Activated T-cell treated with anti-CD3 and anti-CD28 coated beads for 24 hours (primary cell): ENCODE measurements around the gene LAMA5.

Experiments used
- DNase-seq: peaks from one replicate; pipeline ENCODE4 v3.0.0-alpha.2; 2020; ENCODE audit warnings: low read depth

The LAMA5 gene

DNA sequence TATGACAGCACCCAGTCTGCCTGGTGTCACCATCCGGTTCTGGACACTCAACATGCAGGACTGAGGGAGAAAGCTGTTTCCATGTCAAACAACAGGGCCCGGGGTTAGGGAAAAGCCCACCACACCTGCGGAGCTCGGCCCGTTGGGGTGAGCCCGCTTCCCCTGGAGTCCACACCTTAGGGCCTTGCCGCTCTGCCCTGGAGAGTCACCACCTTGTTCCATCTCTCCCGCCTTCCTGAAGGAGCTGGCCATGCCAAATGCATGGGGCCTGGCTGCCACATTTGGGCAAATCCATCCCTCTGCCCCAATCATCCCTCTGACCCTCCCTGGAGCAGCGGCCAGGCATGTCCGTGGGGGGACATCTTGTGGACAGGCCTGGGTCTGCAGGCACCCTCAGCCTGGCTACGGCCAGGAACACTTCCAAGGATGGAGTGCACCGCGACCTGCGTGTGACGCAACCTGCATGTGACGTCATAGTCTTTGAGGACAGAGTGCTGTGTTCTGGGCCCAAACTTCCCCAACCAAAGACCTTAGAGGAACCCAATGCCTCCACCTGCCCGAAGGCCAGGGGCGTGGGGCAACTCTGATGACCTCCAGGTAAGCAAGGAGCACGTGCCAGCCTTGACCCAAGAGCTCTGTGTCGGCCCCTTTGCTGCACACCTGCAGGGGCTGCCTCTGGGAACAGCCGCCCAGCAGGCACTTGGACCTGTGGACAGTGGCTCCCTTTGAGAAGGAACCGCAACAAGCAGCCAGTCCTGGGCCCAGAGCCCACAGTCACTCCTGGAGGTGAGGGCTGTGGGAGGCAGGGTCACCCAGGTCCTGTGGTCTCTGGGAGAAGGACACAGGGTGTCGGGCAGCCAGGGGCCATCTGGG is 38.2 kb upstream of the LAMA5 start:
- no peak for DNase-seq

DNA sequence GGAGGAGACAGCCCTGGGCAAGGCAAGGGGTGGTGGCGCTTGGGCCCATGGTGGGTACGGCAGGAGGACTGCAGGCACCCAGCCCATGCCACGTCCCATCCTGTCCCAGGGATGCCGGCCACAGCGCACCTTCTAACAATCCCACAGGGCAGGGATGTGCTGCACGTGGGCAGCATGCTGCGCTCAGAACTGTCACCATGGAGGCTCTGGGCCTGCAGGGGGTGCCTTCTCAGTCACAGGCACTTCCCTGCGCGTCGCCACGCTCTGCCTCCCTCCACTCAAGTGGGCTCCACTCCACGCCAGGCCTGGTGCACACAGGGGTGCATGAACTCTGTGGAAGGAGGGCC is 37.6 kb upstream of the LAMA5 start:
- no peak for DNase-seq

DNA sequence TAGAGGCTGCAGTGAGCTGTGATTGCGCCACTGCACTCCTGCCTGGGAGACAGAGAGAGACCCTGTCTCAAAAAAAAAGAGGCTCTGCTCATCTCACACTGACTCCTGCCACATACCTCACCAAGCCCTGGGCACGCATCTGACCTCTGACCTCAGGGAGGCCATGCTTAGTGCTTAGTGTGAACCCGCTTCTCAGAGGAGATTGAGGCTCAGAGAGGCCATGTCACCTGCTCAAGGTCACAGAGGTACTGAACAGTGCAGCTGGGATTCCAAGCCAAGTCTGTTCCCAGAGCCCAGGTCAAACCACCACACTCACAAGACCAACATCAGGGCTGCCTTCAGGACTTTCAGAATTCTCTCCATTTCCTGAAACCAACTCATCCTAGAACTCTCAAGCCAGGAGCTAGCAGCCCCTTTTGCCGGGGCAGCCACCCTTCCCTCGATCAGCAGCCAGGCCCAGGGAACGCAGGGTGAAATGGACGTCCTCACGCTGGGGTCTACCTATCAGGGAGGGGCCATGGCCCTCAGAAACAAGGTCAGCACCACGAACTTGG is 37.1 kb upstream of the LAMA5 start:
- no peak for DNase-seq

DNA sequence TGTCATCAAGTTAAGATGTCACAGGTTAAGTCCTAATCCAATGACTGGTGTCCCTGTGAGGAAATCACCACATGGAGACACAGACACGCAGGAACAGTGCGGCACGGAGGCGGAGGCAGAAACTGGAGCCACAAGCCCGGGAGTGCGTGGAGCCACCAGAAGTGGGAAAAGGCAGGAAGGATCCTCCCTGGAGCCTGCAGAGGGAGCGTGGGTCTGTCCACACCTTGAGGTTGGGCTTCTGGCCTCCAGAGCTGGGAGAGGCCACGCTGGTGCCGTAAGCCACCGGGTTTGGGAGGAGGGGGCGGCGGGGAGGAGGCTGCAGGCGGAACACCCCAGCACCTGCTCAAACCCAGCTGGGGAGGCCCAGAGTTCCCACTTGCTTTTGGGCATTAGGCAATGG is 36.2 kb upstream of the LAMA5 start:
- DNase-seq = no peak

DNA sequence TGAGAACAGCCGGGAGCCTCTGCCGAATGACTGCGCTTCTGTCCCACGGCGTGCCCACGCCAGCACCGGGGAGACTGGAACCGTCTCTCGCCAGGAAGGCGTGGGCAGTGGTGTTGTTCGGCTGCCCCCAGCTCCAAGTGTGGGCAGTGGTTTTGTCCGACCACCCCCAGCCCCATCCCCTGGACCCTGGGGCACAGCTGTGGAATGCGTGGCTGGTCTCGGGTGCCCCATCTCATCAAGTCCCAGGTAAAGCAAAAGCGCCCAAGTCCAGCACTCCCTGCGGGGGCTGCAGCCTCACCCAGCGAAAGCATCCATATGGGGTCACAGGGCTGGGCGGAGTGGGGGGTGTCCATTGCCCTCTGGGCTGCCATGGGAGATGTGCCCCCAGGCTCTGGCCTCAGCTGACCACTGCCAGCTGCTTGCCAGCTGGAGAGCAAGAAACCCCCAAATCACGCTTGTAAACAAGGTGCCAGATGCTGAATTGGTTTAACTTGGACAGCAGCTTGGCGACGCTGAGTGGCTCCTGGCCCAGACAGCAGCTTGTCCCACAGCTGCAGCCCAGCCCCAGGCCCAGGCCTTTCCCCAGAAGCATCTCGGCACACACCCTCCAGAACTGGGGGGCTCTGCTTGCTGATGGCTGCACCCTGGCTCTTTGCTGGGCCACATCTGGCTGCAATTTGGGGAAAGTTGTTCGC is 35.5 kb upstream of the LAMA5 start:
- no peak for DNase-seq

DNA sequence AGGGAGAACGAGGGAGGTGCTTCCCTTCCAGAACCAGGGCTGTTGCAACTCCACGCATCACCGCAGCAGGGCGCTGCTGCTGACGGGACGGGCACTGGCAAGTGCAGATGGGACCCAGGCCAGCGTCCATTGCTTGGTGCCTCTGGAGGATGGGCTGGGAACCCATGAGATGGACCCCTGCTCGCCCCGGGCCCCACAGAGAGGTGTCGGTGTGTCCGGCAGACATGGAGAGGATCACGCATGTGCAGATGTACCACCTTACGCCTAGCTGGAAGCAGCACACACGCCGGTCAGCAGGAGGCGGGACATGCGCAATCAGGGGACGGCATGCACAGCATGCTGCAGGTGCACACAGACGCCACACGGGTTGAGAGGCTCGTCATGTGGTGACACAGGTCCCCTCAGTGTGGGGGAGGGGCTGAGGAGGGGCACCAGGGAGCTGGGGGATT is 34.2 kb upstream of the LAMA5 start:
- DNase-seq = no peak

DNA sequence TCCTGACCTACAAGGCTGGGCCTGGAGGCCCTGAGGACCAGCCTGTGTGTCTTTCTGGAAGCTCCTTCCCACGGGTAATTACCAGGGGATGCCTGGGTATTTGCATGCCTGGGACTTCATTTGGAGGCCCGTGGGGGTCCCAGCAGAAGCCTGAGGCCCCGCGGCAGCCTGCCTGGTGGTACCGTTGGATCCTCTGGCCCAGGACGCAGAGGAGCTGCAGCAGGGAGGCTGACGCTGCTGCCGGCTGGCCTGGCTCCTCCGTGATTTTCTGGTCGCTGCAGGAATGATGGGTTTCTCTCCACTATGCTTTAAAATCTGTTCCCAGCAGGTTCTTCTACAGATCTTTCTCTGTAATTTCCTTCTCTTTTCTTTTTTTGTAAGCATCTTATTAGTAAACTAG is 33.4 kb upstream of the LAMA5 start:
- DNase-seq = no peak

DNA sequence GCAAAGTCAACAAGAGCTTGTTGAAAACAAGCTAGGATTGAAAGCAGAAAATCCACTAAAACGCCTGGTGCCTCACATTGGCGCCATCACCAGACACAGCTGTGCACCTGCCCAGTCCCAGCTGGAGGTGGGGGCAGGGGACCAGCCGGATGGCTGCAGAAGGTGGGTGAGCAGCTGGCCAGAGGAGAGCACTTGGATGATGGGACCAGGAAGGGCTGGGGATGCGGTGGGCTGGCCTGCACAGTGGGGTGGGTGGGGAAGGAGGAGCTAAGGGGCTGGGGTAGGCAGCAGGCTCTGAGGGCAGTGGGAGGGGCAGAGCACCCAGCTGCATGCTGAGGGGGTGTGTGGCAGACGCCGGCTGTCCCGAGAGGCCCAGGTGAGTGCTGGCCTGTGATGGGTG is 32.9 kb upstream of the LAMA5 start:
- DNase-seq = no peak

DNA sequence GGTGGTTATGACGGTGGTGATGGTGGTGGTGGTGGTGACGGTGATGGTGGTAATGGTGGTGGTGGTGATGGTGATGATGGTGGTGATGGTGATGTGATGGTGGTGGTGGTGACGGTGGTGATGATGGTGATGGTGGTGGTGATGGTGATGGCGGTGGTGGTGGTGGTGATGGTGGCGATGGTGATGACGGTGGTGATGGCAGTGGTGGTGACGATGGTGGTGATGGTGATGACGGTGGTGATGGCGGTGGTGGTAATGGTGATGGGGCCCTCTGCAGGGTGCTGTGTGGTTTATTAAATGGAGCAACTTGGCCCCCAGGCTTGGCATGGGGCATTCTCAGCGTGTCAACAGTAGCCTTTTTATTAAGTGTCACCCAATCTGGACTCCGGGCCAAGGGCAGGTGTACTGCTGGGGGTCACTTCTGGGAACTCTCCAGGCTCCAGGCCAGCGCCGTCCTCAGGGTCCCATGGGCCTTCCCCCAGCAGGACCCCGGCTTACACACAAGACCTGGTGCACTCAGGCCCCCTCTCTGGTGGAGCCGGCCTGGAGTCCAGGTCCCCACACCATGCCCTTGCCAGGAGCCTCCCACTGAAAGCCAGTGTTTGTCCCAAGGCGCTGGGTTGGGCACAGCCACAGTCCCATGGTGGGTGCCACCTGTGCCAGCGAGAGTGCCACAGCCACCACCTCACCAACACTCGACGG is 31.2 kb upstream of the LAMA5 start:
- DNase-seq = no peak

DNA sequence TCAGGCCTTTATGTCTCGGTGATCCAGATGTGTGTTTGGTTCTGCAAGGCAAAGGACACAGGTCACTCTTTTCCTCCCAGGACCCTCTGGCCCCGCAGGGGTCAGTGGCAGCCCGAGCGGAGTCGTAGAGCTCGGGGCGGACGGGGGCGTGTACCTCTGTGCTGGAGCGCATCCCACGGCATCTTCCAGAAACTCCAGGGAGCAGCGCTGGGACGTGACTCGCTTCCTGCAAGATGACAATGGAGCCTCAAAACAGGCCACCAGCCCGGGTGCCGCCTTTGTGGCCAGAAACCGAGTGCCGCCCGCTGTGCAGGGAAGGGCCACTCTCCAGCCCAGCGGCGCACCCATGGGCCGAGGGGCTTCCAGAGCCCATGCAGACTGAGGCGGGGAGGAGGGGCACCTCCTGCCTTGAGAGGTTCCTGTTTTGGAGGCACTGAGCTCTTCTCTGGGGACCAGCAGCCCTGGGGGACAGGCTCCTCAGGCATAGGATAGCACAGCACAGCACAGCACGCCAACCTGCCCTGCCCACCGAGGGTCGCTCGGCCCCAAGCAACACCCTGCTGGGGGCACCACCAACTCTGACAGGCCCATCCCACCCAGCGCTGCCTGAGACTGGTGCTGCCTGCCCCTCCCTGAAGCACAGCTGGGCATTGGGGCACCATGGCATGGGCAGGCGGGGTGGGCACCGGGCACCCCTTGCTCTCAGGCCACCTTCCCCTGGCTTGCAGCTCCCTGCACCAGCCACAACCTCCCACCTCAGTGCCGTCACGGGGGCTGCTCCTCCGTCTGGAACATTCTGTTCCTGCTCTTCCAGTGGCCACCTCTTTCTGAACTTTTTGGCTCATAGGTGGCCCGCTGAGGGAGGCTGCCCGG is 29.5 kb upstream of the LAMA5 start:
- DNase-seq = no peak

DNA sequence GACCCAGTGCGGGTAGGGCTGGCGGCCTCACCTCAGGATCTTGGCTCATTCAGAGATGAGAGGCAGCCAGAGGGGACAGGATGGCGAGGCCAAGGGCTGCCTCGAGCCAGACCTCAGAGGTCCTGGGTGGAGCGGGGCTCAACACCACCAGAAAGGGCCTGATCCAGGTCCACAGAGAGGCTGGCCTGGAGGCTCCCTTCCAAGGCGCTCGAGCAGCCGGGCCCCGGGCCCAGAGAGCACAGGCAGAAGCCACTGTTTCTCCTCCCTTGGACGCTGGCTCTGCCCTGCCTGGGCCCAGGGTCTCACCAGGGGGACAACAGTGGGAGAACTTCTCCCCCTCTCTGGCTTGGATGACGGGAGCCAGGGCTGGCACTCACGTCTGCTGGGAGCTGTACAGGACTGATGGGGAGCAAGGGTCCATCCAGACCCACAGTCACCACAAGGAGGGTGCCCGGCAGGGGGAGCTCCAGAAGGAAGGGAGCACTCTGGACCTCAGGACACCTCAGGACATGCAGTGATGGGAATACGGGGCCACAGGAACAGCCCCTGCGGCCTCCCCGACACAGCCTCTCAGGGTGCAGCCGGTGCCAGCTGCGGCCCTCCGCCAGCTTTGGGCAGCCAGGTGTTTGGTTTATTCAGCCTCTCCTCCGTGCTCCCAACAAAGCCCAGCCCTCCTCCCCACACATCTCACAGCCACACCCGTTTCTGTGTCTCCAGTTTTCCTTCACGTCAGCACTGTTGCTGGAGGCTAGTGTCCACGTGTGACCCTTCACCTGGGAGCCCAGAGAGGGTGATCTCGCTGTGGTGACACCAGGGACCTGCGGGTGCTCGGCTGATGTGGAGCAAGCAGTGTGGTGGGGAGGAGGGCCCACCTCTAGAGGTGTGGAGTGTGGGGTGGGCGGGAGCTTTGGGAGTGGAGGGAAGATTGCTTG is 28.5 kb upstream of the LAMA5 start:
- DNase-seq = no peak

DNA sequence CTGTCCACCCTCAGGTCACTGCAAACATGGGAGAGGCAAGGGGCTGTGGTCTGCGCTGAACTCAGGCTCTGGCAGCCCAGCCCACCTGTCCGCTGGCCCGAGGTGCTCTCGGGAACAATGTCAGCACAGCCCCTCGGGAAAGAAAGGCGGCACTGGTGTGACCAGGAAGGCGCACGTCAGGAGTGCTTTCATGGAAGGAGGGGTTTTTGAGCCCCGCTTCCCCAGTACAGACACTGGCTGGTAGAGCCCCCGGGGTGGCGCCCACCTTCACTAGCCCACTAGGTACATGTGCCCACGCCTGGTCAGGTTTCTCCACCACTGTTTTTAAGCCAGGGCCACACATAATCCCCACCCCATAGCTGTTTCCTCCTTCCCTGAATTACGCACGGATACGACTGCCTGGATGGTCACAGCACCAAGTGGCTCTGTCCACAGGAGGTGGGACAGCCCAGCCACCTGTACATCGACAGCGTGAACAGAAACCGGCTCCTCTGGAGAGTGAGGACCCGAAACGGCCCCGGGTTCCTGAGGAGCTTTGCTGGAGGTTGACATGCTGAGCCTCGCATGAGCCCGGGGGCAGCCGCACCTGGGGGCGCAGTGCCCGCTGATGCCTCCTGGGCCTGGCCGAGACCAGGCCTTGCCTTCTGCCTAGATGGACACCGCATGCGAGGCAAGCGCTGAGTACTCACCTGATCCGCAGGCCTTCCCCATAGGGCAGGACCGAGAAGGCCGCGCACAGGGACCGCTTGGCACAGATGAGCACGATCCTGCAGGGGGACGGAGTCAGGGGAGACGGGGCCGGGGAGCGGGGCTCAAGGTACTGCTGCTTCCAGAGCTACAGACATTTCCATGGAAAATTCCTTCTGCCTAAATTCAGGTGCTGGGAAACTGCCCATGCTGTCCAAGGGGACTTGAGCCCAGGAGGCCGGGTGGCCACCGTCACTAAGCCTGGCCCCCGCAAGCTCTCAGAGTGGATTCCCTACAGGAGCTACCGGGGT is 27.4 kb upstream of the LAMA5 start:
- DNase-seq = no peak

DNA sequence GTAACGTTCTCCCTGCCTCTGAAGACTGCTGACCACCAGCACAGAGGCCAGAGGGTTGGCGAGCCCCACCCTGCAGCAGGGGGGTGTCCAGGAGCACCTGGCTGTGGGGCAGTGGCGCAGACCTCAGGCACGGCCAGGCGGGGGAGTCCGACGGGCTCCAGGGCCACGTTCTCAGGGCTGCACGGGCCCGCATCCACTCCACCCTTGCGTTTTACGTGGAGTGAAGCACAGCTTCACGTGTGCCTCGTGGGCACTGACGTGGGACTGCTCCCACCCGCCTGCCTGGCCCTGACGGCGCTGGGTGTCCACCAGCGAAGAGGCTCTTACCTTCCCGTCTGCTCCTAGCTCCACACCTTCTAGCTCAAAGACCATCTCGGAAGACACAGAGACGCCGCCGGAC is 26.7 kb upstream of the LAMA5 start:
- DNase-seq = no peak

DNA sequence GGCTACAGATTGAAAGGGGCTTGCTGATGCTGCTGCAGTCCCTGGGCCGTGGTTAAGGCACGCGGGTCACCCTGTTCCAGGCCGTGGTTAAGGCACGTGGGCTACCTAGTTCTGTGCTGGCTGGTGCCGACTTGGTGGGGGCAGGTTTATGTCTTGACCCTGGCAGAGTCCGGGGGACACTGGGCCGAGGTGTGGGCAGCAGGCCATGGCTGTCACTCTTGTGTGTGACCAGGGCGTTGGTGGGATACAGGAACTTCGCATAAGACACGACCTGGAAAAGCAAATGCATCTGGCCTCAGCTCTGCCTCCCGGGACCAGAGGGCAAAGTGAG is 26.2 kb upstream of the LAMA5 start:
- no peak for DNase-seq

DNA sequence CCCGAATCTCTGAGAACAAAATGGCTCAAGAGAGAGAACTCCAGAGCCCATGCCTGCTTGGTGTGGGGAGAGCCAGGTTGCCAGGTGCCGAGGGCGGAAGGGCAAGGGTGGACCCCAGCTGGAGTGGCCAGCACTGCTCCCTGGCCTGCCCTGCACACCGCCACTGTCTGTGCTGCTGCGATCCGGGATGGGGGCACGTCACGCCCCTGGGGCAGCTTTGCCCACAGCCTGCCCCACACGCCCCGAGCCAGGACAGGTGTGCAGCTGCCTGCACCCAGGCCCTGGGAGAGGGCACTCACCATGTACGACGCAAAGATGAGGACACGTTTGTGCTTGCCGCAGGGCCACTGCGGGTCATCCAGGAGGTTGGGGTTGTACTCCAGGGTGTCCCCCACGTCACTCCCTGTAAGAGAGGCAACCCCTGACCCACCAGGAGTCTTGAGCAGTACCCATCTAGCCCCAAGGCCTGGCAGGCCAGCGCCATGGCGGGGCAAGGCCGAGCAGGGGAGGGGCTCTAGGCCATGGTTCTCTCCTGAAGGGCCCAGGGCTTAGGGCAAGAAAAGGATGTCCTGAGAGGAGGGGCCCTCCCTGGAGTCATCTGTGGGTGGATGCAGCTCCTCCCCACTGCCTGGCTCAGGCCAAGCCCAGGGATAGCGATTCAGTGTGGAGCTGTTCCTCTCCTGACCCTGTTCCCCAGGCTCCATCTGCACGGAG is 25.7 kb upstream of the LAMA5 start:
- no peak for DNase-seq

DNA sequence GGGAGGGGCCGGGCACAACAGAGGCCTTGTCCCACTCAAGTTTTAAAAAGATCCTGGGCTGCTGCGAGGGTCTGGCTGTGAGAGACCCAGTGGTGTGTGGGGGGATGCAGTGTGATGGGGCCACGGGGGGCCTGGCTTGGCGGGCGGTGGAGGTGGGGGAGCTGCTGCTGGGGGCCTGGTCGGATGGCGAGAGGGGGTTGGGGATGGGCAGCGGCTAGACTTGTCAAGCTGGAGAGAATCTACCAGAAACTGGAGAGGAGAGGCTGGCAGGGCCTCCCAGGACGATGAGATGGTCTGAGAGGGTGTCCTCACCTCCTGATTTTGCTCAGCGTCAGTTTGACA is 24.9 kb upstream of the LAMA5 start:
- no peak for DNase-seq

DNA sequence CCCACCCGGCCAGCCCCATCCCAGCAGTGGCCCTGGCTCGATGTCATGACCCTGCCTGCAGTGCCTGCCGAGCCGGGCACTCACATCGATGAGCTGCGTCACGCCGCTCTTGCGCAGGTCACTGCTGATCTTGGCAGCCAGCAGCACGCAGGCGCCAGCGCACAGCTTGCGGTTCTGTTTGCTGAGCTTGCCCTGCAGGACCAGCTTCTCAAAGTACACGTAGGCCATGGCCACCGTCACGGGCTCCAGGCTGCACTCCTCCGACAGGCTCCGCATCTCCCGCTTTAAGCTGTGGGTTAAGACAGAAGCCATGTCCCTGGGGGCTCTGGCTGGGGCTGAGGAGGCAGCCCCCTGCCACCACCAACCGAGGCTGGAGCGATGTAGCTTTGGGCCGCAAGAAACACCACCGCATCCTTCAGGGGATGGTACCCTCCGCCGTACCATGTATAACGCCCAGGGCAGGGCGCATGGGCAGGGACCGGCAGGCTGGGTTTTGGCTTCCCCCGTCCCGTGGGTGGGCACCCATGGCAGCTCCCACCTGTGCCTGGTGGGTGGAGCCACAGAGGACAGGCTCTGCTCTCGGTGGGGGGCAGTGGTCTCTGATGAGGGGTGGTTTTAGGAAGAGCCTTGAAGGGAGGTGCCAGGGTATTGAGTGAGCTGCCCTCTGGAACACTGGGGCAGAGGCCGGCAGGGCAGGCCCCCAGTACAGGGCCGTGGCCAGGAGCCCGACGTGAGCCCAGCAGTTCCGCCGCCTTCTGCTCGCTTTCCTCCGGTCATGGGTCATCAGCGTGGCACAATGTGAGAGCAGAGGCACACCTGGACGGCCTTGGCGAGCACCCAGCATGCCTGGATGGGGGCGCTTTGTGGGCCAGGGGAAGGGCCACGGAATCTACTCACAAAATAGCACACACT is 24.3 kb upstream of the LAMA5 start:
- DNase-seq = no peak
